Fibroblast of villous mesenchyme (primary cell): Measurements from ENCODE around the gene SRXN1. TPM values are rescaled to one million over a fixed set of nuclear protein-coding genes. Genes with fewer than 3 reads are reported as not detected.

Experiments used
- DNase-seq: peaks from one replicate; pipeline ENCODE4 v3.0.0-alpha.2; 2010; ENCODE audit warnings: low read depth
- H3K4me3 ChIP-seq: 2 replicates; pipeline ENCODE4 v1.5.1; 2011; ENCODE audit warnings: low read depth, mild to moderate bottlenecking, low read length
- CTCF ChIP-seq: IDR thresholded peaks from 2 replicates; pipeline ENCODE4 v1.5.1; 2012; ENCODE audit warnings: low read depth, mild to moderate bottlenecking, low read length; ENCODE audit not compliant: insufficient read depth
- total RNA-seq: library from RNA; depleted of rRNA; stranded (reverse); fragments of >200 nt; gene quantifications from 2 replicates; pipeline ENCODE4 v1.2.3, GENCODE V29; 2012

Gene SRXN1
- total RNA-seq, 1 donor, result 35.4 TPM

GRCh38 chr20:676315-676937 lies 23.4 kb upstream of the SRXN1 start:
- TF ChIP-seq CTCF, result no peak
- H3K4me3 ChIP-seq, result no peak overlapping the region
- DNase-seq, result no peak

GRCh38 chr20:675453-676314 lies 22.7 kb upstream of the SRXN1 start, which contains the start of gene SCRT2:
Gene SCRT2 (minus strand): TSS chr20:675802. CDS start chr20:675601, 201 bp downstream.
- no peak for TF ChIP-seq CTCF
- no peak within 1 kb of the TSS for H3K4me3 ChIP-seq
- peak; percentile 72 for DNase-seq

GRCh38 chr20:675033-675452 lies 22.0 kb upstream of the SRXN1 start:
- no peak for TF ChIP-seq CTCF
- no peak for DNase-seq
- H3K4me3 ChIP-seq, result no peak overlapping the region

GRCh38 chr20:673603-674001 lies 20.6 kb upstream of the SRXN1 start:
- no peak for TF ChIP-seq CTCF
- no peak overlapping the region for H3K4me3 ChIP-seq
- DNase-seq, result no peak

- TF ChIP-seq CTCF, result peak; percentile 28
- no peak overlapping the region for H3K4me3 ChIP-seq
- no peak for DNase-seq
Measured at GRCh38 chr20:672963-673602, 20.1 kb upstream of the SRXN1 start.

GRCh38 chr20:671252-672030 lies 18.4 kb upstream of the SRXN1 start:
- no peak for TF ChIP-seq CTCF
- no peak for DNase-seq
- H3K4me3 ChIP-seq, result no peak overlapping the region
